LoVo (cell line): ENCODE data around the gene STEAP1.

Source experiments
- DNase-seq: peaks from one replicate; pipeline ENCODE4 v3.0.0-alpha.2; 2016; ENCODE audit warnings: low spot score

The STEAP1 gene

DNA sequence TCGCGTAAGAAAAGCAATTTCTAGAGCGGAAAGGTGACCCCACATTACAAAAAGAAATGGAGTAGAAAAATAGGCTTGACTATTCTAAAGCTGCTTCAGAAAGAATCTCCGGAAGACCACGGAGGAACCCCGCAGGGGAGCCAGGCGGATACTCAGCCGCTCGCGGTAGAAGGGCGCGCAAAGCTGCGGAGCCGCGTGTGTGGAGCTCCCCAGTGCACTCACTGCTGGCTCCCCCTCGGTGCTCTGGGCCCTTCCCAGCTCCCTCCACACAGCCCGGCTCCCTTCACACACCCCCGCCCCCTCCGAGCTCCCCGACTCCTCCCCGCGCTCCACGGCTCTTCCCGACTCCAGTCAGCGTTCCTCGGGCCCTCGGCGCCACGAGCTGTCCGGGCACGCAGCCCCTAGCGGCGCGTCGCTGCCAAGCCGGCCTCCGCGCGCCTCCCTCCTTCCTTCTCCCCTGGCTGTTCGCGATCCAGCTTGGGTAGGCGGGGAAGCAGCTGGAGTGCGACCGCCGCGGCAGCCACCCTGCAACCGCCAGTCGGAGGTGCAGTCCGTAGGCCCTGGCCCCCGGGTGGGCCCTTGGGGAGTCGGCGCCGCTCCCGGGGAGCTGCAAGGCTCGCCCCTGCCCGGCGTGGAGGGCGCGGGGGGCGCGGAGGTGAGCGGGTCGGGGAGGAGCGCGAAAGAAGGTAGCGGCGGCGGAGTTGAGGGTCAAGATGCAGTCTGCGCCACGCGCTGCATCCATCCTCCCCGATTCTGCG, 57.3 kb downstream of the STEAP1 start, which contains the start of gene STEAP2:
TSS of gene STEAP2 (plus strand) at position 350 of the 758 bp plus-strand sequence. CDS start 13,343 bp downstream, outside the sequence.
- peak; percentile 98 for DNase-seq

DNA sequence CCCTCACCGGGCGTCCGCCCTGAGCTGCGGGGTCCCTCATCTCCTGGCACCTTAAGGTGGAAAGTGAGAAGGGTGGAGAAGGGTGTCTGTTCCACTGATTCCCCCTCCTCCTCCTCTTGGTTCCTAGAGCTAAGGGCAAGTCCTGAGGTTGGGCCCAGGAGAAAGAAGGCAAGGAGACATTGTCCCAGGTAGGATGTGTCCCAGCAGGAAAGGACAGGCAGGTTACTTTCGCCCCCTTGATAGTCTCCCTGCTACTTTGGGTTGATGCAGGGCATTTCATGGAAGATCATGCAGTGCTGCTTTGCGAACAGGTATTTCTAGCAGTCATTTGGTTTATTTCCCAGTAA, 57.9 kb downstream of the STEAP1 start:
- DNase-seq: no peak

DNA sequence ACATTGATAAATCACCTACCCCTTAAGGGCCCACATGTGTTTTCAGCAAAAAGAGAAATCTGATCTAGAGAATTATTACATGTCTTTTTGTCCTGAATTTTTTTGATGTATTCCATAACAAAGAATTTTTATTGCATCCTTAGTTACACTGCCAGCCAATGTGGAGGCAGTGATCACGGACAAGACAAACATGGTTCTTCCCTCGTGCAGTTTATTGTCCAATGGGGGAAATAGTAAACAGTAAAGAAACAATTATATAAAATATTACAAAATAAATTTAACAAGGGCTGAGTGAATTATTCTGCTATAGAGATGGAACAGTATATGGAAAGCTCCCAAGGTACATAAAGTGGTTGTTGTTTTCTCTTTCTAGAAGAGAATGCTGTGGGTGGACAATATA, 59.3 kb downstream of the STEAP1 start:
- no peak for DNase-seq
